Measurements from ENCODE around the gene CBY3. TPM values are rescaled to one million over a fixed set of nuclear protein-coding genes. Genes with fewer than 3 reads are reported as not detected.
"Not testable (repeated sequence)": the region's sequence is repeated elsewhere in the genome, so short reads cannot be mapped to it uniquely, and the experiment has no call there.

CBY3 gene
- total RNA-seq, 4 donors from 2014 or later = not detected

GRCh38 chr5:179668391-179668790, 12.4 kb downstream of the CBY3 start:
- H3K27me3 ChIP-seq = no peaks in the 10 kb centered on the region
- WGBS = 54% methylated on average over 6 of the region's 7 CpGs
- no peak overlapping the region for H3K4me3 ChIP-seq
- H3K4me1 ChIP-seq = no peaks in the 10 kb centered on the region
- TF ChIP-seq POLR2AphosphoS5 (IDR thresholded peaks at IDR 0.05) = no peak
- peak; percentile 41 to 62 (median 49) for TF ChIP-seq CTCF (IDR thresholded peaks at IDR 0.05)
- H3K9me3 ChIP-seq = no peaks in the 10 kb centered on the region
- no peak overlapping the region for H3K27ac ChIP-seq (replicated peaks in 1 of 4)
- DNase-seq (ENCODE audit: extremely low spot score) = no peak
- intact Hi-C loops (cut with DNase I) = no loop called here
- H3K36me3 ChIP-seq = peaks cover 6 to 28% (median 24%) of the 10 kb centered on the region in 4 donors

GRCh38 chr5:179661647-179662046, 19.2 kb downstream of the CBY3 start:
- H3K4me3 ChIP-seq; intact Hi-C loops (cut with DNase I); H3K9me3 ChIP-seq; H3K27me3 ChIP-seq; DNase-seq (ENCODE audit: extremely low spot score); H3K27ac ChIP-seq (replicated peaks in 1 of 4): not testable (repeated sequence)
- H3K4me1 ChIP-seq = peaks cover 6 to 18% (median 8%) of the 10 kb centered on the region in 4 donors
- 97% methylated on average over 5 of the region's 6 CpGs for WGBS
- H3K36me3 ChIP-seq = peaks cover 6 to 40% (median 27%) of the 10 kb centered on the region in 4 donors

GRCh38 chr5:179658179-179658856, 22.5 kb downstream of the CBY3 start:
- H3K4me1 ChIP-seq = peaks cover 6 to 18% (median 8%) of the 10 kb centered on the region in 4 donors
- TF ChIP-seq POLR2AphosphoS5 (IDR thresholded peaks at IDR 0.05) = peak in 1 of 2 donors; percentile 10
- not testable (repeated sequence) for H3K9me3 ChIP-seq; H3K27me3 ChIP-seq; DNase-seq (ENCODE audit: extremely low spot score)
- H3K4me3 ChIP-seq = peak overlapping the region; percentile 51 to 63 (median 56)
- WGBS = 4% methylated on average over 9 of the region's 29 CpGs
- H3K27ac ChIP-seq (replicated peaks in 1 of 4) = peak overlapping the region; percentile 63 to 75 (median 67)
- peaks cover 0 to 12% (median 3%) of the 10 kb centered on the region in 4 donors for H3K36me3 ChIP-seq
- intact Hi-C loops (cut with DNase I) = loop anchor here (5.0 kb wide), 1 partner anchor 139 kb away; no protein-coding TSS in a partner anchor

- 98% methylated on average over 3 of the region's 50 CpGs for WGBS
- intact Hi-C loops (cut with DNase I) = loop anchor here (5.0 kb wide), 1 partner anchor 140 kb away; no protein-coding TSS in a partner anchor
- not testable (repeated sequence) for DNase-seq (ENCODE audit: extremely low spot score); H3K36me3 ChIP-seq; H3K9me3 ChIP-seq; H3K27me3 ChIP-seq; H3K27ac ChIP-seq (replicated peaks in 1 of 4)
- peaks cover 6 to 18% (median 8%) of the 10 kb centered on the region in 4 donors for H3K4me1 ChIP-seq
- peak overlapping the region in 3 of 4 donors; percentile 30 to 44 (median 37) for H3K4me3 ChIP-seq
Measured at GRCh38 chr5:179657302-179658178, 23.3 kb downstream of the CBY3 start.

- H3K36me3 ChIP-seq; H3K27ac ChIP-seq (replicated peaks in 1 of 4); intact Hi-C loops (cut with DNase I); DNase-seq (ENCODE audit: extremely low spot score); H3K9me3 ChIP-seq; H3K4me3 ChIP-seq; H3K4me1 ChIP-seq; H3K27me3 ChIP-seq: not testable (repeated sequence)
- 61% methylated on average over 2 of the region's 2 CpGs for WGBS
Measured at GRCh38 chr5:179653135-179653534, 27.7 kb downstream of the CBY3 start.

- 89% methylated on average over 18 of the region's 26 CpGs for WGBS
- H3K27me3 ChIP-seq; H3K9me3 ChIP-seq; H3K4me1 ChIP-seq; H3K4me3 ChIP-seq; DNase-seq (ENCODE audit: extremely low spot score); H3K36me3 ChIP-seq; H3K27ac ChIP-seq (replicated peaks in 1 of 4); intact Hi-C loops (cut with DNase I): not testable (repeated sequence)
Measured at GRCh38 chr5:179650245-179650644, 30.6 kb downstream of the CBY3 start.

GRCh38 chr5:179649166-179649703, 31.6 kb downstream of the CBY3 start:
- H3K9me3 ChIP-seq; H3K36me3 ChIP-seq; H3K27ac ChIP-seq (replicated peaks in 1 of 4); DNase-seq (ENCODE audit: extremely low spot score); H3K4me1 ChIP-seq; H3K27me3 ChIP-seq; H3K4me3 ChIP-seq; intact Hi-C loops (cut with DNase I): not testable (repeated sequence)
- 85% methylated on average over 5 of the region's 10 CpGs for WGBS
